Measurements from ENCODE around the gene RNF187. TPM values are rescaled to one million over a fixed set of nuclear protein-coding genes. Genes with fewer than 3 reads are reported as not detected.
A peak's percentile ranks its signal among the peaks of the same experiment; 100 is the strongest.

RNF187 gene
- total RNA-seq, 1 experiment from 2014 or later = 143 TPM

DNA sequence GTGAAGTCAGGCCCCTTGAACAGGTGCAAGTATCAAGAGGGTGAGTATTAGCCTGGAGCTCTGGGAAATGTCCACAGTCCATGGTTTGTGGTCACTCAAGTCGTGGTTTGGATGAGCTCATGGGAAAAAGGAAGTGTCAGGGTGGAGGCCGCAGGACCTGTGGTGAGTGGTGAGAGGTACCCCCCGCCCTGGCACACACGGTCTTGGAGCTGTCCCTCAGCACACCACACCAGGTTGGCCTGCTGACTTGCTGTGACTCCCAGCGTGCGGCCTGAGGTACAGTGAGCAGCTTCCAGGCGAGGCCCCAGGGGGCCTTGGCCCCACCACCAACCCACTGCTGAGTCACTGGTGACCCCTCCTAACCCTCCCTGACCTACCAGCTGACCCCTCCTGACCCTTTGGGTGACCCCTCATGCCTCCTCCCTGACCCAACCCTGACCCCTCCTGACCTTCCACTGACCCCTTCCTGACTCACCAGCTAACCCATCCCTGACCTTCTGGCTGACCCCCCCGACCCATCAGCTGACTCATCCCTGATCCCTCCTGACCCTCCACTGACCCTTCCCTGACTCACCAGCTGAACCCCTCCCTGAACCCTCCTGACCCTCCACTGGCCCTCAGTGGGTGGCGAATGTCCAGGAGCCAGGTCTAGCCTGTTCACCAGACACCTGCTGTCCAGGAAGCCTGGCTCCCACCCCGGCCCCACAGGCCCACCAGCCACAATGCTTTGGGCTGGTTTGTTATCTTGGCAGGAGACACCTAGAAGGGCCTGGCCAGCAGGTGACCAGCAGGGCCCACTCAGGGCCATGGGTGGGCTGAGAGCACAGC lies 34.8 kb upstream of the RNF187 start:
- intact Hi-C loops (cut with micrococcal nuclease; ENCODE audit: unreplicated experiment) = loop anchor here (2.0 kb wide), 1 partner anchor 32 kb away; no protein-coding TSS in a partner anchor
- no peaks in the 10 kb centered on the region for H3K27me3 ChIP-seq (ENCODE audit: control insufficient read depth, insufficient read depth, low read length)
- H3K36me3 ChIP-seq (ENCODE audit: control insufficient read depth, insufficient read depth, low read length) = peaks cover 6% of the 10 kb centered on the region
- ATAC-seq (peak; percentile 43), DNase-seq (ENCODE audit: low read depth, low spot score) (no peak)
- no peak overlapping the region for H3K27ac ChIP-seq (ENCODE audit: low read length)
- ChIA-PET POLR2A (no interaction called here), CTCF (interaction anchor here (0.6 kb wide), 1 partner anchor 216 kb away, joined by 3 read pairs; no protein-coding TSS in a partner anchor)
- H3K4me1 ChIP-seq (ENCODE audit: control insufficient read depth, insufficient read depth, low read length) = peaks cover 13% of the 10 kb centered on the region
- BruUV-seq (replicated peaks) = no TSS peak
- in situ Hi-C loops (cut with HindIII; ENCODE audit: low pct_unique_long_range_greater_than_20kb, low sequenced_read_pairs) = no loop called here
- no peak overlapping the region for H3K4me3 ChIP-seq (ENCODE audit: low read depth in 2 of 2, low read length in 2 of 2)
- TF ChIP-seq POLR2AphosphoS5 (IDR thresholded peaks at IDR 0.05; ENCODE audit: low read depth, low read length) = no peak
- TF ChIP-seq, protein P1, sequence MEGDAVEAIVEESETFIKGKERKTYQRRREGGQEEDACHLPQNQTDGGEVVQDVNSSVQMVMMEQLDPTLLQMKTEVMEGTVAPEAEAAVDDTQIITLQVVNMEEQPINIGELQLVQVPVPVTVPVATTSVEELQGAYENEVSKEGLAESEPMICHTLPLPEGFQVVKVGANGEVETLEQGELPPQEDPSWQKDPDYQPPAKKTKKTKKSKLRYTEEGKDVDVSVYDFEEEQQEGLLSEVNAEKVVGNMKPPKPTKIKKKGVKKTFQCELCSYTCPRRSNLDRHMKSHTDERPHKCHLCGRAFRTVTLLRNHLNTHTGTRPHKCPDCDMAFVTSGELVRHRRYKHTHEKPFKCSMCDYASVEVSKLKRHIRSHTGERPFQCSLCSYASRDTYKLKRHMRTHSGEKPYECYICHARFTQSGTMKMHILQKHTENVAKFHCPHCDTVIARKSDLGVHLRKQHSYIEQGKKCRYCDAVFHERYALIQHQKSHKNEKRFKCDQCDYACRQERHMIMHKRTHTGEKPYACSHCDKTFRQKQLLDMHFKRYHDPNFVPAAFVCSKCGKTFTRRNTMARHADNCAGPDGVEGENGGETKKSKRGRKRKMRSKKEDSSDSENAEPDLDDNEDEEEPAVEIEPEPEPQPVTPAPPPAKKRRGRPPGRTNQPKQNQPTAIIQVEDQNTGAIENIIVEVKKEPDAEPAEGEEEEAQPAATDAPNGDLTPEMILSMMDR (IDR thresholded peaks at IDR 0.05) = no peak
- H3K9me3 ChIP-seq (ENCODE audit: control insufficient read depth, insufficient read depth, low read depth, low read length) = no peaks in the 10 kb centered on the region

DNA sequence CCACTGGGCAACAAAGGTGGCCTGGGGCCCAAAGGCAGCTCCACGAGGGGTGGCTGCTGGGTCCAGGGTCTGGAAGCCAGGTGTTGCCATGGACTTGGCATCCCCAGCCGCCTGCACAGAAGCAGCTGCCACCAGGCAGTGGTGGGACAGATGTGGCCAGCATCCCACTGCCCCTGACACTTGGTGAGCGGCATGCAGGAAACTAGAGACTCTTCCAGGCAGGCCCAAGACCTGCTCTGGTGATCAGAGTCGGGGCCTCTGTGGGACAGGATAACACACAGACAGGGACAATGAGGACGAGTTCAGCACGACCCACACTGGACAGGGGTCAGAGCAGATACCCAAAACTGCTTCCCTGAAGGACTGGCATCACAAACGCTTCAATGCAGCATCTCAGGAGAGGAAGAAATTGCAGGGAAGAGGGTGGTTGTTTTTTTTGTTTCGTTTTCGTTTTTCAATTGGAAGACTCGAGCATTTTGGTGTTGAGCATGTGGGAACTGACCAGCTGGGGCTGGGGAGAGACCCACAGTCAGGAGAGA lies 34.1 kb upstream of the RNF187 start:
- in situ Hi-C loops (cut with HindIII; ENCODE audit: low pct_unique_long_range_greater_than_20kb, low sequenced_read_pairs) = no loop called here
- TF ChIP-seq POLR2AphosphoS5 (IDR thresholded peaks at IDR 0.05; ENCODE audit: low read depth, low read length) (no peak), SIN3A (IDR thresholded peaks at IDR 0.05; ENCODE audit: borderline replicate concordance, insufficient read depth, low read depth, low read length) (no peak), TCF7L2 (IDR thresholded peaks at IDR 0.05; ENCODE audit: low read depth, low read length) (no peak)
- TF ChIP-seq, protein P2, sequence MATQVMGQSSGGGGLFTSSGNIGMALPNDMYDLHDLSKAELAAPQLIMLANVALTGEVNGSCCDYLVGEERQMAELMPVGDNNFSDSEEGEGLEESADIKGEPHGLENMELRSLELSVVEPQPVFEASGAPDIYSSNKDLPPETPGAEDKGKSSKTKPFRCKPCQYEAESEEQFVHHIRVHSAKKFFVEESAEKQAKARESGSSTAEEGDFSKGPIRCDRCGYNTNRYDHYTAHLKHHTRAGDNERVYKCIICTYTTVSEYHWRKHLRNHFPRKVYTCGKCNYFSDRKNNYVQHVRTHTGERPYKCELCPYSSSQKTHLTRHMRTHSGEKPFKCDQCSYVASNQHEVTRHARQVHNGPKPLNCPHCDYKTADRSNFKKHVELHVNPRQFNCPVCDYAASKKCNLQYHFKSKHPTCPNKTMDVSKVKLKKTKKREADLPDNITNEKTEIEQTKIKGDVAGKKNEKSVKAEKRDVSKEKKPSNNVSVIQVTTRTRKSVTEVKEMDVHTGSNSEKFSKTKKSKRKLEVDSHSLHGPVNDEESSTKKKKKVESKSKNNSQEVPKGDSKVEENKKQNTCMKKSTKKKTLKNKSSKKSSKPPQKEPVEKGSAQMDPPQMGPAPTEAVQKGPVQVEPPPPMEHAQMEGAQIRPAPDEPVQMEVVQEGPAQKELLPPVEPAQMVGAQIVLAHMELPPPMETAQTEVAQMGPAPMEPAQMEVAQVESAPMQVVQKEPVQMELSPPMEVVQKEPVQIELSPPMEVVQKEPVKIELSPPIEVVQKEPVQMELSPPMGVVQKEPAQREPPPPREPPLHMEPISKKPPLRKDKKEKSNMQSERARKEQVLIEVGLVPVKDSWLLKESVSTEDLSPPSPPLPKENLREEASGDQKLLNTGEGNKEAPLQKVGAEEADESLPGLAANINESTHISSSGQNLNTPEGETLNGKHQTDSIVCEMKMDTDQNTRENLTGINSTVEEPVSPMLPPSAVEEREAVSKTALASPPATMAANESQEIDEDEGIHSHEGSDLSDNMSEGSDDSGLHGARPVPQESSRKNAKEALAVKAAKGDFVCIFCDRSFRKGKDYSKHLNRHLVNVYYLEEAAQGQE (IDR thresholded peaks at IDR 0.05; ENCODE audit: insufficient read depth in 1 of 2, low read depth in 2 of 2, low read length in 1 of 2) = peak in 1 of 2 experiments; percentile 53; a peak in 1 of 4 replicates
- TF ChIP-seq, protein P1 (IDR thresholded peaks at IDR 0.05) = no peak
- DNase-seq (ENCODE audit: low read depth, low spot score) = no peak
- Histone ChIP-seq H3K4me1 (ENCODE audit: control insufficient read depth, insufficient read depth, low read length) (peaks cover 13% of the 10 kb centered on the region), H3K4me3 (ENCODE audit: low read depth in 2 of 2, low read length in 2 of 2) (peak overlapping the region in 1 of 2 experiments; percentile 23; a peak in 1 of 4 replicates), H3K27ac (ENCODE audit: low read length) (no peak overlapping the region), H3K27me3 (ENCODE audit: control insufficient read depth, insufficient read depth, low read length) (no peaks in the 10 kb centered on the region), H3K9me3 (ENCODE audit: control insufficient read depth, insufficient read depth, low read depth, low read length) (no peaks in the 10 kb centered on the region), H3K36me3 (ENCODE audit: control insufficient read depth, insufficient read depth, low read length) (peaks cover 6% of the 10 kb centered on the region)
- intact Hi-C loops (cut with micrococcal nuclease; ENCODE audit: unreplicated experiment) = loop anchor here (2.0 kb wide), 1 partner anchor 32 kb away; no protein-coding TSS in a partner anchor
- ATAC-seq = 0 out of 2 replicates have a peak, but pooled peaks have one; percentile 4
- POLR2A ChIA-PET = no interaction called here
- CTCF ChIA-PET = interaction anchor here (0.6 kb wide), 1 partner anchor 216 kb away, joined by 3 read pairs; no protein-coding TSS in a partner anchor
- BruUV-seq (replicated peaks) = no TSS peak

Data from Panc1 (cell line).